Dedifferentiated amniotic fluid mesenchymal stem cell (primary cell): ENCODE results near the gene S1PR4.
"Not testable (repeated sequence)": the region's sequence is repeated elsewhere in the genome, so short reads cannot be mapped to it uniquely, and the experiment has no call there.

Experiments
- DNase-seq: peaks from one replicate; pipeline ENCODE4 v3.0.0-alpha.2; 2016; ENCODE audit errors: extremely low spot score

S1PR4 gene

DNA sequence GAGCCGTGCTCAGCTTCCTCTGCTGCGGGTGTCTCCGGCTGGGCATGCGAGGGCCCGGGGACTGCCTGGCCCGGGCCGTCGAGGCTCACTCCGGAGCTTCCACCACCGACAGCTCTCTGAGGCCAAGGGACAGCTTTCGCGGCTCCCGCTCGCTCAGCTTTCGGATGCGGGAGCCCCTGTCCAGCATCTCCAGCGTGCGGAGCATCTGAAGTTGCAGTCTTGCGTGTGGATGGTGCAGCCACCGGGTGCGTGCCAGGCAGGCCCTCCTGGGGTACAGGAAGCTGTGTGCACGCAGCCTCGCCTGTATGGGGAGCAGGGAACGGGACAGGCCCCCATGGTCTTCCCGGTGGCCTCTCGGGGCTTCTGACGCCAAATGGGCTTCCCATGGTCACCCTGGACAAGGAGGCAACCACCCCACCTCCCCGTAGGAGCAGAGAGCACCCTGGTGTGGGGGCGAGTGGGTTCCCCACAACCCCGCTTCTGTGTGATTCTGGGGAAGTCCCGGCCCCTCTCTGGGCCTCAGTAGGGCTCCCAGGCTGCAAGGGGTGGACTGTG lies 1.2 kb downstream of the S1PR4 start:
- DNase-seq, result no peak

DNA sequence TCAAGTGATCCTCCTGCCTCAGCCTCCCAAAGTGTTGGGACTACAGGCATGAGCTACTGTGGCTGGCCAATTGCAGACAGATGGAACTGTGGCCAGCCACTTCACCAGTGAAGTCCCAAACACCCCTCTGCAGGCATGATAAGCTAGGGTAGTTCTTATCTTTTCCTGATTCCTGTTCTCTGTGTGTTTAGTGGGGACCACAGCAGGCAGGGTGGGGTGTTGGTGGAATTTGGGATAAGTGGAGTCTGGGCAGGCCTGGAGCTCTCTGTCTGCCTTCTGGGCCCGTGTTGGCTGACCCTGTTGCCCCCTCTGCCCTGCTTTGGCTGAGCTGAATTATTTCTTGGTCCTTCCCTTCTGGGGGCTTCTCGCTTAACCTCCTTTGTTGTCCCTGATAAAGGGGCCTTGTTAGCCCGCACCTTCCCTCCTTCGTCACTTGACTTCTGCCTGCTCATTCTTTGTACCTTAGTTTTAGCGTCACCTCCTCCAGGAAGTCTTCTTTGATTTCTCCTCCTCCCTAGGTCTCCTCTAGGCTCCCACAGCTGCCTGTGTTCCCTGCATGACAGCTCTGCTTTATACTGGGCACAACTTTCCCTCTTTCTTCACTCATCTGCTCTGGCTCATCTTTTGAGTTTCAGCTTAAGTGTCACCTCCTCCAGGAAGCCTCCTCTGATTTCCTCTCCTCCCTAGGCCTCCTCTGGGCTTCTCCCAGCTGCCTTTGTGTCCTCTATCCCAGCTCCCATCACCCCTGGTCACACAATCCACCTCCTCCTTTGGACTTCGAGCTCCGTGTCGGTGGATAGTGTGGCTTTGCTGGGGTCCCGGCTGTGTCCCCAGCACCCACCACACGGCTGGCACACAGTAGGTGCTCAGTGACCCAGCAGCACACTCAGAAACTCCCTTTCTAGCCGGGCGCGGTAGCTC lies 5.4 kb downstream of the S1PR4 start:
- DNase-seq, result no peak

DNA sequence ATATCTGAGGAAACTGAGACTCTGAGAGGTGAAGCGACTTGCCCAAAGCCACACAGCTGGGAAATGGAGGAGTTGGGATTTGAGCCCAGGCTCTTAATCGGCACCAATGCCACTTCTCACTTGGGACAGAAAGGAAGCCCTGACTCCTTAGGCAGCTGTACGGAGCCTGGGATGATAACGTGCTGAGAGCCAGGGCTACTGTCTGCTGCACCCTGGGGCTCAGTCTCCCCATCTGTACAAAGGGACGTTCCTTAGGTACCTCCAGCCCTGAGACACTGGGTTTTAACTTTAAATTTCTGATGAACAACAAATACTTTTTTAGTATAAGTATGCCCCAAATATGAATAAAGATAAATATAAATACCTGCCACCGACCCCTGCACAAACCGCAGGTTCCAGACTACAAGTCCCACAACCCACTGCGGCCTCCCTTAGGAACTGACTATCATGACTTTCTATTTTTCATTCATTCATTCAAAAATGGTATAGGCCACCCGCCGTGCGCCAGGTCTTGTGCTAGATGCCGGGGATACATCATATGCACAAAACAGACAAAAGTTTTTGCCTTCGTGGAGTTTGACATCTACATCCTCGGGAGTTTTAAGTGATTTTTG lies 6.4 kb downstream of the S1PR4 start:
- DNase-seq, result peak; percentile 61

DNA sequence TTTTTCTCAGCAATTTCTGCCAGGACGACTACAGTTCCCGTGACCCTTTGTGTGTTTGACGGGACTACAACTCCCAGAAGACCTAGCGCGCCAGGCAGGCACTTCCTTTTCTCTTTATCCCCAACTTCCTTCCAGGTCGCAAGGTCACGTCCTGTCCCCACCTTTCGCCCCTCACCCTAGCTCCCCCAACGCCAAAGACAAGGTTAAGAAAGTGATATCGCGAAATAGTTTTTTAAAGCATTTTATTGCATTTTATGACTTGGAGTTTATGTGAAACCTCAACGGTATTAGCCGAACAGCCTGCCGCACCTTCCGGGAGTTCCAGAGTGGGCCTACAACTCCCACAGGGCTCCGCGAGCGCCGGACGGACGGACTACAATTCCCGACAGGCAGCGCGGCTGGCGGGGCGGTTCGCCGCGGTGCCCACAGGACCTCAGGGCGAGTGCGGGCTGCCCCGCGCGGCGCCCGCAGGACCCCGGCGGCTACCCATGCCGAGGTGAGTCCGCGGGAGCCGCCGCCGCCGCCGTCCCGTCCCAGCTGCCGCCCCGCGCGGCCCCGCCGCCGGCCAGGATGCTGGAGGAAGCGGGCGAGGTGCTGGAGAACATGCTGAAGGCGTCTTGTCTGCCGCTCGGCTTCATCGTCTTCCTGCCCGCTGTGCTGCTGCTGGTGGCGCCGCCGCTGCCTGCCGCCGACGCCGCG lies 7.0 kb downstream of the S1PR4 start, which contains the start of gene NCLN:
Gene NCLN (plus strand): TSS at position 470 of the 699 bp plus-strand sequence. CDS start 101 bp downstream, at position 571.
- DNase-seq, result peak; percentile 90

DNA sequence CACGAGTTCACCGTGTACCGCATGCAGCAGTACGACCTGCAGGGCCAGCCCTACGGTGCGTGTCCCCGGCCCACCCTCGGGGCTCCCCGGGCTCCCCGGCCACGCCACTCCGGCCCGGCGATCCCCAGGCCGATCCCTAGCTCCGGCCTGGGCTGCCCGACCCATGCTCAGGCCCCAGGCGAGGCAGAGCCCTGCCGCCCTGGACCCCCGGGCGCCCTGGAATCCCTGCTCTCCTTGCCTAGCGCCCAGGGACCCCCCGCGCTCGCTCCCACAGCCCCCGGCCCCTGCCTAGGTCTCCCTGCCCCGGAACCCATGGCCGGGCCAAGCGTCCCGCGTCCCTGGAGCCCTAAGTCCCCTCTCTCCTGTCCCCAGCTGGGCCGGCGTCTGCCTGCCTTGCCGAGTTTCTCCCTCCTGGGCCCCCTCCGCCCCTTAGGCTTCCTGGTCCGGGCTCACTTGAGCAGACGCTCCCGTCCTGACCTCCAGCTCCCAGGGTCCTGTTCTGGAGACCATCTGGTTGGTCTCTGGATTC lies 7.7 kb downstream of the S1PR4 start:
- DNase-seq, result no peak

DNA sequence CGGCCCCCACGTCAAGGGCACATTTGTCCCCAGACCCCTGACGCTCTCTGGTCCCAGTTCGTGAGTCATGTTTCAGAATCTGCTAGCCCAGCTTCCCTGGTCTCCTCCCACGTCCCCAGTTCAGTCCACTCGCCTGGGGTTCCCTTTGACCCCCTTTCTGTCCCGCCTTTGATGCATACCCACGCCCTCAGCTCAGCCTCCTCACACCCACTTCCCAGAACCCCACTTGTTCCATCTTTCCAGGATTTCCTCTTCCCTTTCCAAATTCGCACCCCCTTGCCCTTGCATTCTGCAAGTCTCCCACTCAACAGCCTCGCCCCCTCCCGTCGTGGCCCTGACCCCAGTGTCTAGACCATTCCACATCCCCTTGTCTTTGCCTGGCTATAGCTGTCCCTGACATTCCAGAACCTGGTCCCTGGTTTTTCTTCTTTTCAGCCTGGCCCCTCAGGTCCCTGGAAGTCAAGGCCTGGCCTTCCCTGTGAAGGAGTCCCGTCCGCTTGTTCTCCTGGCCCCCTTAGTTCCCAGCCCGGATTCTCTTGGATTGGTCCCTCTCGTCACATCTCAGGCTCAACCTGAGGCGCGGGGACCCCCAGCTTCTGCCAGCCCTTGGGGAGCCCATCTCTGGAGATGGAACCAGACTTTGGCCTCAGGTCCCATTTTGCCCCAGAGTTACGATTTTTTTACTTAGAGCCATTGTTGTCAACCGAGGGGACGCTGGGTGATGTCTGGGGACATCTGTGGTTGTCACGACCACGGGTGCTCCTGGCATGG lies 8.5 kb downstream of the S1PR4 start:
- no peak for DNase-seq

DNA sequence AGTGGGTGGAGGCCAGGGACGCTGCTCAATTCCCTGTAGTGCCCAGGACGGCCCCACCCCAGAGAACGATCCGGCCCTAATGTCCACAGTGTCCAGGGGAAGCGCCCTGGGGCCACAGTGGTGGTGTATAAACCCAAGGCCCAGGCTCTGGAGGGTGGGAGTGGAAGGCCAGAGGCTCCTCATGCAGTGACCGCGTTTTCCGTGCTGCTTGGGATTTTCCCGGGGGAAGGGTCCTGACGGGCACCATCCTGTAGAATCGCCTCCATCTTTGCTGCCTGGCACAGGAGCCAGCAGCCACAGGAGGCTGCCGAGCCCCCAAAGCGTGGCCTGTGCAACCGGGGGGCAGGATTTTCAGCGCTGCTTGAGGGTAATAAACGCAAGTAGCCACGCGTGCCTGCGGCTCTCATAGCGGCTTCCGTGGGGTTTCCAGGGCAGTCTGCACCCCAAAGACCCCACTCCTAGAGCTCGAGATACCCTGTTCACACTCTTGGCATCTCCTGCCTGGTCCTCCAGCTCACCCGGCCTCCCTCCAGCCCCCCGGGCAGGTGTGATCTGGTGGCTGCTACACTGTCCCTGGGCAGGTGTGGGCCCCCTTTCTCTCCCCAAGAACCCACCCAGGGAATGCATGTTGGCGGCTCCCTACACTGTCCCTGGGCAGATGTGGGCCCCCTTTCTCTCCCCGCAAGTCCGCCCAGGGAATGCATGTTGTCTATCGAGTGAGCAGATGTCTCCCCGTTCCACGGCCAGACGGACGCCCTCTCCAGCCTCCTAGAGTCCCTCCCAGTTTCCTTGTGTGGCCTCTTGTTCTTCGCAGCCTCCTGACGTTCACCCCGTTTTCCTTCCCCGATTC lies 9.3 kb downstream of the S1PR4 start:
- DNase-seq, result no peak

DNA sequence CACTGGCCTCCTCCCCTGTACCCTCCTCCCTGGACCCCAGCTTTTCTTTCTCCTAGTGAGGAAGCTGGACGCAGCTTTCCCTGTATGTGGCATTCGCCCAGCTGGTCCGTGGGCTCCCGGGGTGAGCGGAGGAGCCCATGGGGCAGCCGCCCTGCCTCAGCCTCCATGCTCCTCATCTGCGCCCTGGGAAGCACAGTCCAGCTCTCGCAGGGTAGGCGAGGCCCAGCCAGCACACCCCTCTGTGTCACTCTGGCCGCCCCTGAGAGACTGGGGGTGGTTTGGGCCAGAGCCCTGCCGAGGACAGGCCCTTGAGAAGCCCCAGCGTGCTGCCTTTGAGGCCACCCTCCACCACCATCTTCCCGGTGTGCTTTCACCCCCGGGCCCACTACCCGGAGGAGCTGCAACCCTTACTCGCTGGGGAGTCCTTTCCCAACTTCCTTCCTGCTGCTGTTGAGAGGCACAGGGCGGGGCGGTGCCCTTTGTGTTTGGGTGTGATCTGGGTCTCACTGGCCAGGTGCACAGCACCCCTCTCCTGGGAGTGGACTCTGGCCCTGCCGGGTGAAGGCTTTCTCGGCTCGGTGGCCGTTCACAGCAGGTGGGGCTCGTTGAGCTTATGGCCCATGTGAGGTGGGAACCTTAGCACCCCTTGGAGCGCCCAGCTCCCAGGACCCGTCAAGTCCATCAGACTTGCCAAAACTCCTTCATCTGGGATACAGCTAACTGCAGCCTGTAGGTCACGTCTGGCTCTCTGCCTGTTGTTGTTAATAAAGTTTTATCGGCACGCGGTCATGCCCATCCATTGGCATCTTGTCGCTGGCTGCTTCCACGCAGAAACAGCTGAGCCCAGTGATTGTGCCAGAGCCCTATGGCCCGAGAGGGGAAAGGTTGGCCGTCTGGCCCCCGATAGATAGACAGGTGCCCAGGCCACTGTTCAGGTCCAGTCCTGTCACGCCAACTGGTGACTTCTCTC lies 10.3 kb downstream of the S1PR4 start:
- DNase-seq, result no peak

DNA sequence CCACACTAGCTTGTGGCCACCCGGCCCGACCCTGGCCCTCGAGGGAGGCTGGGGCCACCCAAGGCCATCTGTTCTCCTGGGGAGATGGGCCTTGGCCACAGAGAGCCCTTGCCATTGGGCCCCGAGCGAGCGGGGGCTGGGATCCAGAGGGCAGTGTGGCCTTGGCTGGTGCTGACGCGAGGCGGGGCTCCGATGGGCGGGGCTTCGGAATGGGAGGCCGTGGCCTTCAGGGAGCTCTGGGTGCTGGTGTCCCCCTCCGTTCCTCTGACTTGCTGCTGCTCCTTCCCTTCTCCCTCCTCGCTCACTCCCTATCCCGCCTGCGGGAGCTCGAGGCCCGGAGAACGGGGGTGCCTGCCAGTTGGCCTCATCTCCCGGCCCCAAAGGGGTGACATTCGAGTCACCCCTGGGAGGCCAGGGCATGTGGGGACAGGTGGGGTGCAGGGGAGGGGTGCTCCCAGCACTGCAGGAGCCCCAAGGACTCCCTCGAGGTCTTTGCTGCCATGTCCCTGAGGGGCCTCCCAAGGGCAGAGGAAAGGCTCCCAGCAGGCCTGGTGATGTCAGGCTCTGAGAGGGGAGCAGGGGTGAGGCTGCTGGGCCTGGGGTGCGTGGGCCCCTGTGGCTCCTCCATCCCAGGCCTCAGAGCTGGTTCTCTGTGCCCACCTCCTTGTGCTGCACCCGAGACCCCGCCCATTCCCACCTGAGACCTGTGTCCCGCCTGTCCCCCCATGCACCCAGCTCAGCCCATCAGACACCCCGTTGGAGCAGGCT lies 11.3 kb downstream of the S1PR4 start:
- DNase-seq, result no peak

DNA sequence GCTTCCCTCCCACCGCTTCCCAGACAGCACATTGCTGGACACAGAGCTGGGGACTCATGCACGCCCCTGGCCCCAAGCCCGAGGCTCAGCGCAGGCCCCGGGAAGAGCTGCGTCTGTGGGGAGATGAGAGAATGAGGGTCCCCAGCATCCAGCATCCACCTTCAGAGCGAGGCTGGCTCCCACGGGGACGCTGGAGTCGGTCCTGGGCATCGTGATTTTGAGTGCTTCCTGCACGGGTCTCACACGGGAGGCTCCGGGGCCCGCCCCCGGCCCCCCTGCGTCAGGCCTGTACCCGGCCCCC lies 11.9 kb downstream of the S1PR4 start:
- DNase-seq, result no peak

DNA sequence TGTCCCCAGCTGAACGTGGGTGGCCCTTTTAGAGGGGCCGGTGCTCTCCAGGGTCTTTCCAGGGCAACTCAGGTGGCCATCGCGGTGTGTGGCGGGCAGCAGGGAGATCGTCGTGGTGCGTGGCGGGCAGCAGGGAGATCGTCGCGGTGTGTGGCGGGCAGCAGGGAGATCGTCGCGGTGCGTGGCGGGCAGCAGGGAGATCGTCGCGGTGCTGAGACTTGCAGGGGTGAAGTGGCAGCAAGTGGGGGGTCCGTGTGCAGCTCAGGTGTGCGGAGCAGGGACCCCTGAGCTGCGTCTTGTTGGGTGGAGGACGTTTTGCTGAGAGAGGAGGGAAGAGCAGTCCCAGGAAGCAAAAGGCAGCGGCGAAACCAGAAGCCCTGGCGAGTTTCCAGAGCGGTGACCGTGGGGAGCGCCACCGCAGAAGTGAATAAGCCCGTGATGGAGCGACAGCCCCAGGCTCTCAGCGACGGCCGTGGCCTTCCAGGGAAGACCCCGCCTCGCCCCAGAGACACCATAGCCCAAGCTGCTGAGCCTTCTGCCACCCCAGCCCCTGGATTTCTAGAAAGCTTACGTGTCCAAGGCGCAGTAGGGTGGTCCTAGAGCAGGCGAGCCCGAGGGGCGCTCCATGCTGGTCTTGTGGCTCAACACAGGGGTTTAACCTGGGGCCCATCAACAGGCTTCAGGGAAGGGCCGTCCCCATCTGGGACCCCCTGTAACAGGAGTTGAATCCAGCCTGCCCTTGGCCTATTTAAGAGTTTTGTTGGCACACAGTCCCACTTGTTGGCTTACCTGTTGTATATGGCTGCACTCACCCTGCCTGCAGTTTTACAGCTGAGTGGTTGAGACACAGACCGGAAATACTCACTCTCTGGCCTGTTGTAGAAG lies 12.6 kb downstream of the S1PR4 start:
- DNase-seq, result no peak

DNA sequence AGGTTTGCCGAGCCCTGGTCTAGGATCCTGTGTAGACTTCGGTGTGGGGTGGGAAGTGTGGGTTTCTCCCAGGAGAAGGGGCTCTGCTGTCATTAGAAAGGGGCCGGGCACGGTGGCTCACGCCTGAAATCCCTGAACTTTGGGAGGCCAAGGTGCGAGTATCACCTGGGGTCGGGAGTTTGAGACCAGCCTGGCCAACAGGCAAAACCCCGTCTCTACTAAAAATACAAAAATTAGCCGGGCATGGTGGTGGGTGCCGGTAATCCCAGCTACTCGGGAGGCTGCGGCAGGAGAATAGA lies 13.2 kb downstream of the S1PR4 start:
- DNase-seq, result not testable (repeated sequence)

DNA sequence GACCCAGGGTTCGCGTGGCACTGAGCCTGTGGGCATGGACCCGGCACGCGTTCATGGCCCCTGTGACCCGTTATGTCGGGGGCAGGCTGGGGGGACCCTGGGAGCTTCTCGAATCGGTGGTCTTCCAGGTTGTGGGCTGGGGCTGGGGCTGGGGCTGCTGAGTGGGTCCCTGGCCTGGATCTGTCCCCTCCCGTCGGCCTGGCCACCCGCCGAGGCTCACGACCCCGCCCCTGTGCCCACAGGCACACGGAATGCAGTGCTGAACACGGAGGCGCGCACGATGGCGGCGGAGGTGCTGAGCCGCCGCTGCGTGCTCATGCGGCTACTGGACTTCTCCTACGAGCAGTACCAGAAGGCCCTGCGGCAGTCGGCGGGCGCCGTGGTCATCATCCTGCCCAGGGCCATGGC lies 13.7 kb downstream of the S1PR4 start:
- no peak for DNase-seq

DNA sequence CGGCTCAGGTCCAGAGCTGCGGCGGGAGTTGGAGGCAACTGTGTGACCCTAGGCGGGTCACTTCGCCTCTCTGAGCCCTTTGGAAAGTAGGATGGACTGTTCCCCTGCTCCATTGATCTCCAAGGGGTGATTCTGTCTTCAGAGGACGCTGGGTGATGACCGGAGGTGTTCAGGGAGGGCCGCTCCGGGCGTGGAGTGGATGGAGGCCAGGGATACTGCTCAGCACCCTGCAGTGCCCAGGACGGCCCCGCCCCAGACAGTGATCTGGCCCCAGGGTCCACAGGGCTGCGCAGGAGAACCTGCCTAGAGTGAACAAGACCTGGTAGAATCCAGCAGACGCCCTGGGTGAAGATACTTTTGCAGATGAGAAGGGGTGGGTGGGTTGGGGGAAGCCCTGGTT lies 14.1 kb downstream of the S1PR4 start:
- no peak for DNase-seq

DNA sequence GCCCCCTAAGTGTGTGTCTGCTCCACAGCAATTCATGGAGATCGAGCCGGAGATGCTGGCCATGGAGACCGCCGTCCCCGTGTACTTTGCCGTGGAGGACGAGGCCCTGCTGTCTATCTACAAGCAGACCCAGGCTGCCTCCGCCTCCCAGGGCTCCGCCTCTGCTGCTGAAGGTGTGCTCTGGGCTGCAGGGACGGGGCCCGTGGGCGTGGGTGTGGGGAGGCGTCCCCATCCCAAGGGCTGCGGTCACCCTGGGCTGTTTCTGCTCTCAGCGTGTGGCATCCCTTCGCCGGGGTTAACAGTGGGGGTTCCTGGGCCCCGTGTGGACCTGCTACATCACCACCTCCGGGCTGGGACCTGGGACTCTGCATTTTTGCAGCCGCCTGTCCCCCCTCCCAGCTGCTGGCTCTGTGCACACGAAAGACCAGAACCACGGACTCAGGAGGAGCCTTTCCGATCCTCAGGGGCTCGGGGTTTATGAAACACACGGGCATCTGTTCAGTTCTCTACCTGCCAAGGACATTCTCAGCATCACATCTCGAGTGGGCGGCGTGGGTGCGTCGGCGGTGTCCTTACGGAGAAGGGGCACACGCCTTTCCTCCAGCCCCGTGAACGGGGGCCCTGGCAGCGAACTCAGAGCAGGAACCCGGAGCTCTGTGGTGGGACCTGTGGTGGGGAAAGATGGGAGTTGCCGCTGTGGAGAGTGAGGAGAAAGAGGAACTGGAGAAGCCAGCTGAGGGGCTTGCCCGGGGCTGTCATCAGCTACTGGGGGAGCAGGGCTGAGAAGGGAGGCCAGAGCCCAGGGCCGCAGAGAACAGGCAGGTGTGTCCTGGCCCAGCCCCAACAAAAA lies 14.9 kb downstream of the S1PR4 start:
- DNase-seq, result no peak
